Forelimb muscle (tissue), 1 donor: ENCODE results near the gene NDUFB2. TPM values are rescaled to one million over a fixed set of nuclear protein-coding genes. Genes with fewer than 3 reads are reported as not detected.
"Not testable (repeated sequence)": the region's sequence is repeated elsewhere in the genome, so short reads cannot be mapped to it uniquely, and the experiment has no call there.

Source experiments
- DNase-seq: peaks from one replicate; pipeline ENCODE4 v3.0.0-alpha.2; 2013; ENCODE audit warnings: low read depth
- polyA plus RNA-seq: library from polyadenylated mRNA; unstranded; fragments of 120-200 nt; gene quantifications from one replicate; pipeline ENCODE4 v1.2.1, GENCODE V29; 2013; ENCODE audit not compliant: insufficient read length

Gene NDUFB2
- polyA plus RNA-seq, 1 donor, result 162 TPM

GRCh38 chr7:140734096-140734495 lies 37.6 kb downstream of the NDUFB2 start:
- DNase-seq, result no peak

GRCh38 chr7:140734729-140735128 lies 38.2 kb downstream of the NDUFB2 start:
- no peak for DNase-seq

- no peak for DNase-seq
These were observed 41.8 kb downstream of the NDUFB2 start for GRCh38 chr7:140738280-140738679.

GRCh38 chr7:140743255-140743654 lies 46.7 kb downstream of the NDUFB2 start:
- DNase-seq, result not testable (repeated sequence)

GRCh38 chr7:140744005-140744404 lies 47.5 kb downstream of the NDUFB2 start:
- DNase-seq, result no peak

- no peak for DNase-seq
These were observed 49.0 kb downstream of the NDUFB2 start for GRCh38 chr7:140745266-140746058.

GRCh38 chr7:140746751-140747150 lies 50.2 kb downstream of the NDUFB2 start:
- DNase-seq, result no peak

GRCh38 chr7:140752533-140752932 lies 56.0 kb downstream of the NDUFB2 start:
- no peak for DNase-seq

GRCh38 chr7:140754506-140754905 lies 58.0 kb downstream of the NDUFB2 start:
- DNase-seq, result no peak

Other genes starting within 250 kb of the NDUFB2 start
- gene MKRN1, start 217.2 kb upstream of the NDUFB2 start, polyA plus RNA-seq, result 83.4 TPM
- 41.9 TPM for gene DENND2A, start 55.9 kb upstream of the NDUFB2 start, polyA plus RNA-seq
- 10.1 TPM for gene ADCK2, start 23.8 kb upstream of the NDUFB2 start, polyA plus RNA-seq
- gene BRAF, start 228.2 kb downstream of the NDUFB2 start, polyA plus RNA-seq, result 9.8 TPM